HEK293 (cell line): ENCODE data around the gene MACO1.
"Not testable (repeated sequence)": the region's sequence is repeated elsewhere in the genome, so short reads cannot be mapped to it uniquely, and the experiment has no call there.

Experiments used
- CTCF ChIA-PET: fragments of 350-600 bp; formaldehyde crosslinking; extraction: SDS; loops from one replicate; lab custom pipeline; 2021; ENCODE audit warnings: antibody characterized with exemption; lab: Yijun Ruan, JAX
- POLR2A ChIA-PET: fragments of 300-600 bp; formaldehyde crosslinking; extraction: SDS; loops from one replicate; lab custom pipeline; 2020; ENCODE audit warnings: antibody characterized with exemption, inconsistent platforms; lab: Yijun Ruan, JAX
- H3K27ac ChIP-seq: fragments of 200-500 bp; sonication (Bioruptor generic); 2 replicates; pipeline ENCODE4 v1.5.1; 2014; ENCODE audit warnings: low read depth, low read length, control low read depth, inconsistent platforms; ENCODE audit errors: extremely low read depth
- H3K36me3 ChIP-seq, 2 experiments: fragments of 200-500 bp in 1 of 2; sonication (Bioruptor generic) in 1 of 2; 1 replicate in 1 of 2; 2 replicates in 1 of 2; pipeline ENCODE4 v1.5.1; 2014 to 2017; ENCODE audit warnings: inconsistent platforms in 2 of 2, low read length in 2 of 2; ENCODE audit not compliant: control insufficient read depth in 2 of 2, insufficient read depth in 1 of 2
- H3K4me1 ChIP-seq: fragments of 200-500 bp; sonication (Bioruptor generic); 2 replicates; pipeline ENCODE4 v1.5.1; 2014; ENCODE audit warnings: mild to moderate bottlenecking, low read length, inconsistent platforms; ENCODE audit not compliant: control insufficient read depth, insufficient read depth
- H3K4me3 ChIP-seq: 2 replicates; pipeline ENCODE4 v1.5.1; 2011; ENCODE audit warnings: low read depth, mild to moderate bottlenecking, control low read depth, low read length, moderate library complexity
- H3K9me3 ChIP-seq: fragments of 200-500 bp; sonication (Bioruptor generic); 2 replicates; pipeline ENCODE4 v1.5.1; 2014; ENCODE audit warnings: low read depth, low read length, inconsistent platforms; ENCODE audit not compliant: control insufficient read depth, insufficient read depth
- GLIS2 ChIP-seq: fragments of 450-650 bp; formaldehyde crosslinking; IDR thresholded peaks from 2 replicates; pipeline ENCODE4 v1.5.1; 2016; ENCODE audit warnings: missing biosample characterization, missing genetic modification characterization
- HOXA7 ChIP-seq: sonication (generic); formaldehyde crosslinking; IDR thresholded peaks from 2 replicates; pipeline ENCODE4 v1.8.1; 2022; ENCODE audit warnings: missing genetic modification reagents, borderline replicate concordance
- KLF1 ChIP-seq: fragments of 450-650 bp; formaldehyde crosslinking; IDR thresholded peaks from 2 replicates; pipeline ENCODE4 v1.5.1; 2016; ENCODE audit warnings: missing biosample characterization, missing genetic modification characterization
- SCRT1 ChIP-seq: fragments of 450-650 bp; formaldehyde crosslinking; IDR thresholded peaks from 2 replicates; pipeline ENCODE4 v1.5.1; 2016; ENCODE audit warnings: missing biosample characterization, missing genetic modification characterization, borderline replicate concordance
- ZIC2 ChIP-seq: fragments of 450-650 bp; formaldehyde crosslinking; IDR thresholded peaks from 2 replicates; pipeline ENCODE4 v1.5.1; 2016; ENCODE audit warnings: missing biosample characterization, missing genetic modification characterization
- ZNF10 ChIP-seq: fragments of 450-650 bp; formaldehyde crosslinking; IDR thresholded peaks from 2 replicates; pipeline ENCODE4 v1.5.1; 2017; ENCODE audit warnings: missing biosample characterization, missing genetic modification characterization
- ZNF146 ChIP-seq: fragments of 450-650 bp; formaldehyde crosslinking; IDR thresholded peaks from 2 replicates; pipeline ENCODE4 v1.5.1; 2016; ENCODE audit warnings: missing biosample characterization, missing genetic modification characterization
- ZNF302 ChIP-seq: fragments of 450-650 bp; formaldehyde crosslinking; IDR thresholded peaks from 2 replicates; pipeline ENCODE4 v1.5.1; 2016; ENCODE audit warnings: missing biosample characterization, missing genetic modification characterization, low read depth
- ZNF354C ChIP-seq: fragments of 450-650 bp; formaldehyde crosslinking; IDR thresholded peaks from 2 replicates; pipeline ENCODE4 v1.5.1; 2016; ENCODE audit warnings: missing biosample characterization, missing genetic modification characterization, low read depth, borderline replicate concordance
- ZNF529 ChIP-seq: fragments of 450-650 bp; formaldehyde crosslinking; IDR thresholded peaks from 2 replicates; pipeline ENCODE4 v1.5.1; 2017; ENCODE audit warnings: missing genetic modification characterization, missing biosample characterization; ENCODE audit not compliant: insufficient replicate concordance
- ZNF843 ChIP-seq: fragments of 450-650 bp; formaldehyde crosslinking; IDR thresholded peaks from 2 replicates; pipeline ENCODE4 v1.5.1; 2016; ENCODE audit warnings: missing biosample characterization, missing genetic modification characterization
- TF ChIP-seq, protein P1 (sequence below): fragments of 450-650 bp; formaldehyde crosslinking; IDR thresholded peaks from 2 replicates; pipeline ENCODE4 v1.5.1; 2016; ENCODE audit warnings: missing biosample characterization, missing genetic modification characterization
- TF ChIP-seq, protein P2 (sequence below): fragments of 450-650 bp; formaldehyde crosslinking; optimal IDR thresholded peaks from 2 replicates; pipeline ENCODE3; 2016; ENCODE audit warnings: missing biosample characterization, mild to moderate bottlenecking, missing genetic modification characterization
- TF ChIP-seq, protein P3 (sequence below): fragments of 450-650 bp; IDR thresholded peaks from 2 replicates; pipeline ENCODE4 v1.5.1; 2018; ENCODE audit warnings: missing biosample characterization, missing genetic modification characterization
- TF ChIP-seq, protein P4 (sequence below): sonication (generic); formaldehyde crosslinking; IDR thresholded peaks from 2 replicates; pipeline ENCODE4 v1.8.1; 2022; ENCODE audit warnings: mild to moderate bottlenecking, moderate library complexity, missing genetic modification reagents
- TF ChIP-seq, protein P5 (sequence below): fragments of 450-650 bp; formaldehyde crosslinking; IDR thresholded peaks from 2 replicates; pipeline ENCODE4 v1.5.1; 2016; ENCODE audit warnings: missing biosample characterization, missing genetic modification characterization

MACO1 gene

DNA sequence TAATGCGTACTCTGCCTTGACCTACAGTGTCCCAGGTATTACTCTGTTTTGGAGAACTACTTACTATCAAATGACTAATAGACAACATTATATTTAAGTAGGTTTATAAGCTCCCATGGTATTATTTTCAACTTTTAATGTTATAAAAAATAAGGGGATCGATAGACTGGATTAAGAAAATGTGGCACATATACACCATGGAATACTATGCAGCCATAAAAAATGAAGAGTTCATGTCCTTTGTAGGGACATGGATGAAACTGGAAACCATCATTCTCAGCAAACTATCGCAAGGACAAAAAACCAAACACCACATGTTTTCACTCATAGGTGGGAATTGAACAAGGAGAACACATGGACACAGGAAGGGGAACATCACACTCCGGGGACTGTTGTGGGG is 30.1 kb downstream of the MACO1 start:
- H3K27ac ChIP-seq, H3K4me3 ChIP-seq, POLR2A ChIA-PET, H3K9me3 ChIP-seq, H3K4me1 ChIP-seq: not testable (repeated sequence)
- CTCF ChIA-PET, result interaction anchor here (0.7 to 1.1 kb wide), 3 partner anchors 15 to 60 kb away, joined by 3 read pairs; no protein-coding TSS in a partner anchor
- H3K36me3 ChIP-seq, result peaks cover 12 to 57% of the 10 kb centered on the region in 2 experiments; a peak in 2 of 3 replicates
- TF ChIP-seq ZNF146 (tag by site-specific recombination), result peak; percentile 87
- TF ChIP-seq, protein P1, sequence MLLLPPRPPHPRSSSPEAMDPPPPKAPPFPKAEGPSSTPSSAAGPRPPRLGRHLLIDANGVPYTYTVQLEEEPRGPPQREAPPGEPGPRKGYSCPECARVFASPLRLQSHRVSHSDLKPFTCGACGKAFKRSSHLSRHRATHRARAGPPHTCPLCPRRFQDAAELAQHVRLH (tag by site-specific recombination), result 0 out of 2 replicates have a peak, but pooled peaks have one; percentile 27

DNA sequence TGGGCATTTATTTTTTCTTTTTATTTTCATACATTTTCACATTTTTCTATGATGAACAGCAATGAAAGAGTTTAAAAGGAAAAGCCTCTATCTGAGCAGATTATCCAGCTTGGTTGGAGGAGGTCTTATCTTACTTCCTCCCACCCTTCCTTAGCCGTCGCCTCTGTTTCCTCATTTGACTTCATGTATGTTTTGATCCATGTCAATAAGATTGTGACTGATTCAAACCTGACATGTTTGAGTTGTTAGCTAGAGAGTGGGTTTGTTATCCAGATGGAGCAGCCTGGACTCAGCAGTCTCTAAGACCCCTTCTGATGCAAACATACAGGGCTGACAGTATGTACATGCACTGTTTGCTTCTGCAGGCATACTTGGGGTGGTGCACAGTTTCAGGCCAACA is 31.2 kb downstream of the MACO1 start:
- Histone ChIP-seq H3K27ac (no peak overlapping the region), H3K4me1 (peaks cover 3% of the 10 kb centered on the region), H3K4me3 (no peak overlapping the region), H3K36me3 (peaks cover 12 to 49% of the 10 kb centered on the region in 2 experiments; a peak in 2 of 3 replicates), H3K9me3 (no peaks in the 10 kb centered on the region)
- ChIA-PET POLR2A (no interaction called here), CTCF (no interaction called here)
- TF ChIP-seq KLF1 (tag by site-specific recombination) (no peak), ZNF529 (no peak)
- TF ChIP-seq, protein P2, sequence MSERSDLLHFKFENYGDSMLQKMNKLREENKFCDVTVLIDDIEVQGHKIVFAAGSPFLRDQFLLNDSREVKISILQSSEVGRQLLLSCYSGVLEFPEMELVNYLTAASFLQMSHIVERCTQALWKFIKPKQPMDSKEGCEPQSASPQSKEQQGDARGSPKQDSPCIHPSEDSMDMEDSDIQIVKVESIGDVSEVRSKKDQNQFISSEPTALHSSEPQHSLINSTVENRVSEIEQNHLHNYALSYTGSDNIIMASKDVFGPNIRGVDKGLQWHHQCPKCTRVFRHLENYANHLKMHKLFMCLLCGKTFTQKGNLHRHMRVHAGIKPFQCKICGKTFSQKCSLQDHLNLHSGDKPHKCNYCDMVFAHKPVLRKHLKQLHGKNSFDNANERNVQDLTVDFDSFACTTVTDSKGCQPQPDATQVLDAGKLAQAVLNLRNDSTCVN (tag by site-specific recombination), result peak; percentile 7
- TF ChIP-seq, protein P3, sequence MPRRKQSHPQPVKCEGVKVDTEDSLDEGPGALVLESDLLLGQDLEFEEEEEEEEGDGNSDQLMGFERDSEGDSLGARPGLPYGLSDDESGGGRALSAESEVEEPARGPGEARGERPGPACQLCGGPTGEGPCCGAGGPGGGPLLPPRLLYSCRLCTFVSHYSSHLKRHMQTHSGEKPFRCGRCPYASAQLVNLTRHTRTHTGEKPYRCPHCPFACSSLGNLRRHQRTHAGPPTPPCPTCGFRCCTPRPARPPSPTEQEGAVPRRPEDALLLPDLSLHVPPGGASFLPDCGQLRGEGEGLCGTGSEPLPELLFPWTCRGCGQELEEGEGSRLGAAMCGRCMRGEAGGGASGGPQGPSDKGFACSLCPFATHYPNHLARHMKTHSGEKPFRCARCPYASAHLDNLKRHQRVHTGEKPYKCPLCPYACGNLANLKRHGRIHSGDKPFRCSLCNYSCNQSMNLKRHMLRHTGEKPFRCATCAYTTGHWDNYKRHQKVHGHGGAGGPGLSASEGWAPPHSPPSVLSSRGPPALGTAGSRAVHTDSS (tag by site-specific recombination), result no peak
- TF ChIP-seq, protein P4, sequence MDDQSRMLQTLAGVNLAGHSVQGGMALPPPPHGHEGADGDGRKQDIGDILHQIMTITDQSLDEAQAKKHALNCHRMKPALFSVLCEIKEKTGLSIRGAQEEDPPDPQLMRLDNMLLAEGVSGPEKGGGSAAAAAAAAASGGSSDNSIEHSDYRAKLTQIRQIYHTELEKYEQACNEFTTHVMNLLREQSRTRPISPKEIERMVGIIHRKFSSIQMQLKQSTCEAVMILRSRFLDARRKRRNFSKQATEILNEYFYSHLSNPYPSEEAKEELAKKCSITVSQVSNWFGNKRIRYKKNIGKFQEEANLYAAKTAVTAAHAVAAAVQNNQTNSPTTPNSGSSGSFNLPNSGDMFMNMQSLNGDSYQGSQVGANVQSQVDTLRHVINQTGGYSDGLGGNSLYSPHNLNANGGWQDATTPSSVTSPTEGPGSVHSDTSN (CRISPR knock-in tag), result no peak

DNA sequence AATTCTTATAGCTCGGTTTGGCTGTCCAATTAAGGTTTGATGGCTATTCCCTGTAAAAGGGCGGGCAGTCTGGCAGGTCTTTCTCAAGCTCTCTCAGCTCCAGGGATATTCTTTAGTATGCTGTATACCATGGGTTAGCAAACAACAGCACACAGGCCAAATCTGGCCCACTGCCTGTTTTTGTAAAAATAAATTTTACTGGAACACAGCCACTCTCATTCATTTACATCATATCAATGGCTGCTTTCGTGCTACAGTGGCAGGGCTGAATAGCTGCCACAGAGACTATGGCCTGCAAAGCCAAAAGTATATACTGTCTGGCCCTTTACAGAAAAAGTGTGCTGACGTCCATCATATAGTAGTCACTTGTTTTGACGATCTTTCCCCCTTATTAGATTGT is 32.0 kb downstream of the MACO1 start:
- ChIA-PET POLR2A (no interaction called here), CTCF (interaction anchor here (0.6 to 0.9 kb wide), 2 partner anchors 25 to 57 kb away, joined by 3 read pairs; no protein-coding TSS in a partner anchor)
- Histone ChIP-seq H3K27ac (no peak overlapping the region), H3K36me3 (peaks cover 12 to 44% of the 10 kb centered on the region in 2 experiments; a peak in 2 of 3 replicates), H3K4me1 (peaks cover 3% of the 10 kb centered on the region), H3K4me3 (no peak overlapping the region), H3K9me3 (no peaks in the 10 kb centered on the region)
- no peak for TF ChIP-seq GLIS2 (tag by site-specific recombination)
- no peak for TF ChIP-seq SCRT1 (tag by site-specific recombination)
- TF ChIP-seq ZIC2, result no peak
- TF ChIP-seq, protein P5, sequence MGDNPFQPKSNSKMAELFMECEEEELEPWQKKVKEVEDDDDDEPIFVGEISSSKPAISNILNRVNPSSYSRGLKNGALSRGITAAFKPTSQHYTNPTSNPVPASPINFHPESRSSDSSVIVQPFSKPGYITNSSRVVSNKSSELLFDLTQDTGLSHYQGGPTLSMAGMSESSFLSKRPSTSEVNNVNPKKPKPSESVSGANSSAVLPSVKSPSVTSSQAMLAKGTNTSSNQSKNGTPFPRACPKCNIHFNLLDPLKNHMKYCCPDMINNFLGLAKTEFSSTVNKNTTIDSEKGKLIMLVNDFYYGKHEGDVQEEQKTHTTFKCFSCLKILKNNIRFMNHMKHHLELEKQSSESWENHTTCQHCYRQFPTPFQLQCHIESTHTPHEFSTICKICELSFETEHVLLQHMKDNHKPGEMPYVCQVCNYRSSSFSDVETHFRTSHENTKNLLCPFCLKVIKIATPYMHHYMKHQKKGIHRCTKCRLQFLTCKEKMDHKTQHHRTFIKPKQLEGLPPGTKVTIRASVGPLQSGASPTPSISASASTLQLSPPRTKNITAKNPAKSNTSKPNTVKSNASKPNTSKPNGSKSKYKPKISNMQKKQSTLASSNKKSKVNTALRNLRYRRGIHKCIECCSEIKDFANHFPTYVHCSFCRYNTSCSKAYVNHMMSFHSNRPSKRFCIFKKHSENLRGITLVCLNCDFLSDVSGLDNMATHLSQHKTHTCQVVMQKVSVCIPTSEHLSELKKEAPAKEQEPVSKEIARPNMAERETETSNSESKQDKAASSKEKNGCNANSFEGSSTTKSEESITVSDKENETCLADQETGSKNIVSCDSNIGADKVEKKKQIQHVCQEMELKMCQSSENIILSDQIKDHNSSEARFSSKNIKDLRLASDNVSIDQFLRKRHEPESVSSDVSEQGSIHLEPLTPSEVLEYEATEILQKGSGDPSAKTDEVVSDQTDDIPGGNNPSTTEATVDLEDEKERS (tag by site-specific recombination), result no peak
- no peak for TF ChIP-seq ZNF10
- TF ChIP-seq HOXA7, result no peak
- TF ChIP-seq ZNF354C (tag by site-specific recombination), result no peak
- no peak for TF ChIP-seq ZNF146 (tag by site-specific recombination)
- no peak for TF ChIP-seq ZNF843 (tag by site-specific recombination)
- TF ChIP-seq ZNF302, result no peak
